ENCODE results near the gene SERPINE3.

Gene SERPINE3

DNA sequence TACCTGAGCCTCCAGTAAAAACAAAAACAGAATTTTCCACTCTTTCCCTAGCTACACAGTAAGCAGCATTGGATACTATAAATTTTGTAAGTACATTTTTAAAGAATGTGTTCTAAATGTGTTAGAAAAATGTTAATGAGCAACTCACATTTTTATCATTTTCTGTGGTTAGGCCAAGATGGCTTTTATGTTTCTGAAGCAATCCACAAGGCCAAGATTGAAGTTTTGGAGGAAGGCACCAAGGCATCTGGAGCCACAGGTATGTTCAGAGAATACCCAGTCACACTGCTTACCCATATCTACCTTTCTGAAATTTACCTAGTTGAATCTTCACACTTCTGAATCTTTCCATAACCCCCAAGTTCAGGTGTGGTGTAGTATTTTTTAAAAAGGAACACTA, 21.6 kb downstream of the SERPINE3 start:
- ATAC-seq (ENCODE audit: low read depth) (no peak), DNase-seq (ENCODE audit: low spot score in 2 of 2) (no peak)
- Mint-ChIP-seq H3K4me3 (no peak overlapping the region), H3K9me3 (no peaks in the 10 kb centered on the region), H3K4me1 (no peaks in the 10 kb centered on the region), H3K27me3 (no peaks in the 10 kb centered on the region), H3K27ac (no peak overlapping the region), H3K36me3 (peaks cover 4% of the 10 kb centered on the region)

DNA sequence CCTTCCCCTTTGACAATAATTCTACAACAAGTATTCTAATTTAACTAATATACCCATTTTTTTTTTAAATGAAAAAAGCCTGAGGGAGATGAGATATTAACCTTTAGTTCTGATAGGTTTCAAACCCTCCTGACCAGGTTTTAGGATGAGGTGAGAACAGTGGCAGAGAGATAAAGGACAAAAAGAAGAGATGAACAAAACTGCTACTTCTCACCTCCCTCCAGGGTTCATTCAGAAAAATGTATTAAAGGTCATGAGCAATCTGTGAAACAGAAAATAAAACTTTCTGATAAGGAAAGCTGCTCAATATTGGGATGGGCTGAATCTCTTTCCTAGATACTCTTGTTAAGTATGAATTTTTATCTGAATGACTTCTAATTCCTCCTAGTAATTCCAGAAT, 24.1 kb downstream of the SERPINE3 start:
- ATAC-seq (ENCODE audit: low read depth): no peak
- peaks cover 8% of the 10 kb centered on the region for H3K36me3 Mint-ChIP-seq
- no peak overlapping the region for H3K27ac Mint-ChIP-seq

DNA sequence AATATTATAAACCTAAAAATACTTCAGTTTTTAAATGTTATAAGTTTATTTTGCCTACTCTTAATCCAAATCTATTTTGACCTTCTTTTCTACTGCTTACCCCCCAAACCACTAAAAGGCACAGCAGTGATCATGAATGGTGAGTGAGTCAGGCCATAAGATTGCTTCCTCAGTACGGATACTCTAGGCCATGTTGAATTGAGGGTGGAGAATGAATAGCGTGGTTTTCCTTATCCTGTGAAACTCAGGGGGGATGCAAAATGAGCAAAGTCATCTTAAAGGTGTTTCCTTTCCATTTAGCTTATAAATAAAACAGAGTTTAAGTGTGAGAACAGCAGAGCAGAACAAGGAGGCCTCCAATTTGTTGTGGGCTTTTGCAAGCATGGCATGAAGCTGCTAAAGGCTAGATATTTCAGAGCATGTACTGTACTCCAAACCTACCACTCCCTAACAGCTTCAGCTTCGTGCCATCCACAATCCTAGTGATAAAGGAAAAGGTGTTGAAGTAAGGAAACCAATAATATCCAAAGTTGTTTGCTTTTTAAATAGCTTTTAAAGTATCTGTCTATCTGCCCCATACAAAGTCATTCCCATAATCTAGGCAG, 25.0 kb downstream of the SERPINE3 start:
- H3K4me3 Mint-ChIP-seq: no peak overlapping the region
- DNase-seq (ENCODE audit: low spot score in 2 of 2) (no peak), ATAC-seq (ENCODE audit: low read depth) (no peak)
- H3K4me1 Mint-ChIP-seq: no peaks in the 10 kb centered on the region
- no peaks in the 10 kb centered on the region for H3K27me3 Mint-ChIP-seq
- peaks cover 14% of the 10 kb centered on the region for H3K36me3 Mint-ChIP-seq
- no peaks in the 10 kb centered on the region for H3K9me3 Mint-ChIP-seq
- H3K27ac Mint-ChIP-seq: peak overlapping the region; percentile 53

More for the DNA sequence above, 24.1 kb downstream of the SERPINE3 start:
- Mint-ChIP-seq H3K27me3 (no peaks in the 10 kb centered on the region), H3K4me1 (no peaks in the 10 kb centered on the region), H3K9me3 (no peaks in the 10 kb centered on the region), H3K4me3 (no peak overlapping the region)
- DNase-seq (ENCODE audit: low spot score in 2 of 2): no peak

DNA sequence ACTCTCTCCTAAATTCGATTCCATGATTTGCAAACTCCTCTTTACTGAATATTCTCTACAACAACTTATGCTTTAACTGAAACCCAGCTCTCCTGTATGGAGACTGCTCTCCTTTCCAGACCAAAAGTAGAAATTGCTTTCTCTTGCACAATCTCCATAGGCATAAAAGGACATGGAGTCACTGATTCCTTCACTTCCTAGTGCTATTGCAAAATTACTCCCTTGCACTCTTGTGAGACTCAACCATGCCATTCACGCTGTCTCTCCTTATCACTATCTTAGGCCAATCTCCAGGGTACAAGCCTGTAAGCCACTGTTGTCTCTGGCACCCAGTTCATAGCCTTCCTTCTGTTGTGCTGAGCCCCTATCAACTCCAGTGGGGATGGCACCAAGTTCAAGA, 30.6 kb downstream of the SERPINE3 start:
- Mint-ChIP-seq H3K27me3 (no peaks in the 10 kb centered on the region), H3K36me3 (peaks cover 19% of the 10 kb centered on the region), H3K27ac (no peak overlapping the region), H3K9me3 (no peaks in the 10 kb centered on the region), H3K4me3 (no peak overlapping the region), H3K4me1 (no peaks in the 10 kb centered on the region)
- ATAC-seq (ENCODE audit: low read depth) (no peak), DNase-seq (ENCODE audit: low spot score in 2 of 2) (no peak)

DNA sequence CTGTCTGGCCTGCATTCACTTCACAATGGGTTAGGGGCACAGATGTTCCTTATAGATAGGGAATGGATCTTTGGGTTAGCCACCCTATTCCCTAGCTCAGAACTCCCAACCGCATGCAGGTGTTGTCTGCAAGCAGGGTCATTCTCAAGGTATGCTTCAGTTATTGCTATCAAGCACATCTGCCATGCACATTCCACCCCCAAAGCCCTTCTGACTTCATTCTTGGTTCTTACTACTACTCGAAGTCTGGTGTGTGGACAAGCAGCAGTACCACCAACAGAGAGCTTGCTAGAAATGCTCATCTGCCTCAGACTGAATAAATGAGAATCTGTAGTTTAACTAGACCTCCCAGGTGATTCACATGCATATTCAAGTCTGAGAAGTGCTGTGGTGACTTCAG, 31.3 kb downstream of the SERPINE3 start:
- ATAC-seq (ENCODE audit: low read depth) (no peak), DNase-seq (ENCODE audit: low spot score in 2 of 2) (no peak)
- H3K27me3 Mint-ChIP-seq: no peaks in the 10 kb centered on the region
- no peak overlapping the region for H3K27ac Mint-ChIP-seq
- H3K9me3 Mint-ChIP-seq: no peaks in the 10 kb centered on the region
- H3K4me3 Mint-ChIP-seq: no peak overlapping the region
- H3K4me1 Mint-ChIP-seq: no peaks in the 10 kb centered on the region
- H3K36me3 Mint-ChIP-seq: peaks cover 22% of the 10 kb centered on the region

DNA sequence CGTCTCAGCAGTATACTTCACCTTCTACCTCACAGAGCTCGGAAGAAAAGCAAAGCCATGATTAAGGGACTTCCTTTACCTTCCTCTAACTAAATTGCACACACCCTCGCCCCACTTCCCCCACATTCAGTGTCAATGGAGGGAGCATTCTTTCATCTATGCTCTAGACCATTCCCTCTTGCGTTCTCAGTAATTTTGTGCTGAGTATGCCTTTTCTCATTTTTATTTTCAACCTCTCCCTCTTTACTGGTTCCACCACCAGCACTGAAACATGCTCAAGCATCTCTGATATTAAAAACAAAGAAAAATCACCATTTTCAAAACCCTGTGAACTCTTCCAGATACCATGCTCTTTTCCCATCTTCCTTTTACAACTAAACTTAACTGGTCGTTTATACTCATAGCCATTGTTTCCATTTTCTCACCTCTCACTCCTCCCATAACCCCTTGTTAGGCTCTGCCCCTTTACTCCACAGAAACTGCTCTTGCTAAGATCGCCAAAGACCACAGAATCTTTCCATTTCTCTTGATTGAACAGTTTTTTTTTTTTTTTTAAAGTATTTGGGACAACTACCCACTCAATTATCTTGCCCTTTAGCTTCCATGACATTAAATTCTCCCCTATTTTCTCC, 32.4 kb downstream of the SERPINE3 start:
- Mint-ChIP-seq H3K36me3 (peaks cover 24% of the 10 kb centered on the region), H3K4me1 (no peaks in the 10 kb centered on the region), H3K9me3 (no peaks in the 10 kb centered on the region), H3K27me3 (no peaks in the 10 kb centered on the region), H3K27ac (no peak overlapping the region), H3K4me3 (no peak overlapping the region)
- ATAC-seq (ENCODE audit: low read depth) (no peak), DNase-seq (ENCODE audit: low spot score in 2 of 2) (no peak)

DNA sequence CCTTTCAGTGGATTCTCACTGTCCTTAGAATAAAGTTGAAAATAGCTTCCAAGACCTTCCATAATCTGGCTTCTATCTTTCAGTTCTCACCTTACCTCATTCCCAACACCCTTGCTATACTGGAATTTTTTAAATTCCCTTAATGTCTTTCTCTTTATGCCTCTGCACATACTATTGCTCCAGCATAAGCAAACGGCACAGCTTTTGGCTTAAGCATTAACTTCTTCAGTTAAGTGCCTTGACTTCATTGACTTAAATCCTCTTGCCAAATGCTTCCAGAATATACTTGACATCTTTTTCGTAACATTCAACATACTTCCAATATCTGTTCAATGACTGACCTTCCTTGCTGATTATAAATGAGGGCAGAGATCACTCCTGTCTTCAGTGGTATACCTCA, 34.0 kb downstream of the SERPINE3 start:
- Mint-ChIP-seq H3K4me1 (no peaks in the 10 kb centered on the region), H3K4me3 (no peak overlapping the region)

DNA sequence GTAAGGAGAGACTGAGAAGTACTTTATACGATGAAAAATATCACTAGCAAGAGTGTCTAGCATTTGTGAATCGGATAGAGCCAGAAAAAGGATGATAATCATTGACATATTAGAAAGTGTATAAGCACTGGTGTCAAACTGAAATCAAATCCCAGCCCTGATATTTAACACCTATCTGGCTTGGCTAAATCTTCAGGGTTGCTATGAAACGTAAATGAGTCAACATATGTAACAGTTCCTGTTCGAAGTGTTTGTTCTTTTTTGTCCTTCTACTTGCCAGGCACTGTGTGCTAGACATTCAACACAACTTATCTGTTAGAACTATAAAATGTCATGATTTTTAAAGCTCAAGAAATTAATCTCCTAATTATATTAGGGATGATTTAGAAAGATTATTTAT, 40.8 kb downstream of the SERPINE3 start:
- no peaks in the 10 kb centered on the region for H3K27me3 Mint-ChIP-seq
- peaks cover 26% of the 10 kb centered on the region for H3K36me3 Mint-ChIP-seq
- H3K27ac Mint-ChIP-seq: no peak overlapping the region
- ATAC-seq (ENCODE audit: low read depth): no peak
- no peak overlapping the region for H3K4me3 Mint-ChIP-seq
- no peaks in the 10 kb centered on the region for H3K9me3 Mint-ChIP-seq
- DNase-seq (ENCODE audit: low spot score in 2 of 2): no peak
- no peaks in the 10 kb centered on the region for H3K4me1 Mint-ChIP-seq

More for the DNA sequence above, 34.0 kb downstream of the SERPINE3 start:
- Mint-ChIP-seq H3K36me3 (peaks cover 30% of the 10 kb centered on the region), H3K9me3 (no peaks in the 10 kb centered on the region), H3K27me3 (no peaks in the 10 kb centered on the region), H3K27ac (no peak overlapping the region)
- ATAC-seq (ENCODE audit: low read depth): no peak
- no peak for DNase-seq (ENCODE audit: low spot score in 2 of 2)

DNA sequence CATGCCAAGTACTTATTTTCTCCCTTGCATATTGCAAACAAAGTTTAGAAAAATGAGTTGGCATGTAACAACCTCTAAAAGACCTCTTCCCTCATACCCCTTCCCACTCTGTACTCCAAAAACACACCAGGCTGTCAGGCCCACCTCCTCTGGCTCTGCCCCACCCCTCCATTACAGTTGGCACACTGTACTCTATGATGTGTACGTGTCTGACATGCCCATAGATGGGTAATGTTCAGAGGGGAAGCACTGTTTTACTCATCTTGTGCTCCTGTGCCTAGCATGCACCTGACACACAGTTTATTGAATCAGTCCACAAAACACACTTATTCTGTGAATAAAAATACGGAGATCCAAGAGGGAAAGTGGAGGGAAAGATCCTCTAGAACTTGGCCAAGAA, 45.6 kb downstream of the SERPINE3 start:
- H3K36me3 Mint-ChIP-seq: peaks cover 14% of the 10 kb centered on the region
- H3K4me1 Mint-ChIP-seq: peaks cover 4% of the 10 kb centered on the region
- no peaks in the 10 kb centered on the region for H3K27me3 Mint-ChIP-seq
- no peak overlapping the region for H3K27ac Mint-ChIP-seq
- ATAC-seq (ENCODE audit: low read depth): no peak
- DNase-seq (ENCODE audit: low spot score in 2 of 2): no peak
- no peak overlapping the region for H3K4me3 Mint-ChIP-seq
- no peaks in the 10 kb centered on the region for H3K9me3 Mint-ChIP-seq

DNA sequence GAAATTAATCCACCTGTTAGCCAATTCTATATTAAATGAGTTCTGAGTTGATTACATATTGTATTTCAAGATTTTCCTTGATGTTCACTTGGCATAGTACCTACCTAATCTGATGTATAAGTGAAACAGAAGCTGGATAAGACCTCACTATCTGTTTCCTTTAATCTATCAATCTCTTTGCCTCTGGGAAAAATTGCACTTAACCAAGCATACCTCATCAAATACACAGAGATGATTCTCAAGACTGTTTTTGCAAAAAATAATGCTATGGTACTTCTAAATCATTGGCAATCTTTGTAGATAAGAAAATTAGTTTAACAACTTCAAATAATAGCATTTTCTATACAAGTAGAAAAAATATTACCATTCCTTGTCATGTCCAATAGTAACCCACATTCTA, 55.2 kb downstream of the SERPINE3 start:
- H3K4me1 Mint-ChIP-seq: peaks cover 19% of the 10 kb centered on the region

DNA sequence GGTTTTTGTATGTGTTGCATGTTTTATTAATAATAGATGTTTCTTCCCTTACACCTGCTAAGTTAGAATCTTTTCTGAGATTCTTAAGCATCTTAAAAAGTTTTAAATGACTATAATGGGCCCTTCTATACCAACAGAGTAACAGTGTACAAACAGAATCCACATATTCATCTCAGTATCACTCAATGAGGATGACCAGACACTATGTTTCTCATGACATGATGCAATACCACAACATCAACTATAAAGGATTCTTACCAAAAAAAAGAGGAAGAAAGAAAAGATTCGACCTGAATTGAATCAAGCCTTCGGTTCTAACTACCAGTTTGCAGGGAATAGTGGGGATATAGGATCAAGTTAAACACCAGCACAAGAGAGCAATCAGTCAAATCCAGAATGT, 56.9 kb downstream of the SERPINE3 start:
- DNase-seq (ENCODE audit: low spot score in 2 of 2) (no peak), ATAC-seq (ENCODE audit: low read depth) (peak; percentile 45)
- Mint-ChIP-seq H3K27ac (peak overlapping the region; percentile 46), H3K4me3 (no peak overlapping the region), H3K36me3 (peaks cover 14% of the 10 kb centered on the region), H3K4me1 (peaks cover 21% of the 10 kb centered on the region), H3K9me3 (no peaks in the 10 kb centered on the region), H3K27me3 (no peaks in the 10 kb centered on the region)

More for the DNA sequence above, 55.2 kb downstream of the SERPINE3 start:
- DNase-seq (ENCODE audit: low spot score in 2 of 2) (no peak), ATAC-seq (ENCODE audit: low read depth) (no peak)
- H3K27ac Mint-ChIP-seq: no peak overlapping the region
- no peaks in the 10 kb centered on the region for H3K9me3 Mint-ChIP-seq
- H3K36me3 Mint-ChIP-seq: peaks cover 11% of the 10 kb centered on the region
- H3K4me3 Mint-ChIP-seq: no peak overlapping the region
- H3K27me3 Mint-ChIP-seq: no peaks in the 10 kb centered on the region

DNA sequence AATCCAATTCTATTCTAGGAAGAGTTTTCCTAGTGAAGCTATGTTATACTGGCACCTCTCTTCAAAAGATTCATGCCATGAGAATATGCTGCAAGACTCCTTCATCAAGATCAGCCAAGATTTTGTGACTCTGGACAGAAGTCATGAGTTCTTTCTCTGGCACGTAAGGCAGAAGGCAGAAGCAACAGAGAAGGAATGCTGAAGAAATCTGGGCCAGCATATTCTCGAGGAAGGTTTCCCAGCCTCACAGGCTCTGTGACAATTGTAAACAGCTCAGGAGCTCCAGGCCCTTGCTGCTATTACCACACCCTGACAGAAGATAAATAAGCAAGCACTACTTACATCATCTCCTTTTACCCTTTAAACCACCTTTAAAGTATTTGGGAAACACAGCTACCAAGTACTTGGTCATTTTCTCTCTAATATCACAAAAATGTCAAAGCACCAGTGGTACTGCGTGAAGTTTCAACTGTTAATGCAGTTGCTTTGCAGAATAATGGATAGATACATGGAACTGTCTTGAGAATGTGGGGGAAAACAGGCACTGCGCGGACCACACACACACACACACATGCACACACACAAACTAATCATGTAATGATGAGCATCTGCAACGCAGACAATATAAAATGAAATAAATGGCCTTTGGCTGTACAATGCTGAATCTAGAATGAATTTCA, 57.9 kb downstream of the SERPINE3 start:
- H3K36me3 Mint-ChIP-seq: peaks cover 13% of the 10 kb centered on the region
- no peaks in the 10 kb centered on the region for H3K27me3 Mint-ChIP-seq
- H3K9me3 Mint-ChIP-seq: no peaks in the 10 kb centered on the region
- H3K4me1 Mint-ChIP-seq: peaks cover 22% of the 10 kb centered on the region
- ATAC-seq (ENCODE audit: low read depth) (no peak), DNase-seq (ENCODE audit: low spot score in 2 of 2) (no peak)
- H3K4me3 Mint-ChIP-seq: no peak overlapping the region
- H3K27ac Mint-ChIP-seq: peak overlapping the region; percentile 14

DNA sequence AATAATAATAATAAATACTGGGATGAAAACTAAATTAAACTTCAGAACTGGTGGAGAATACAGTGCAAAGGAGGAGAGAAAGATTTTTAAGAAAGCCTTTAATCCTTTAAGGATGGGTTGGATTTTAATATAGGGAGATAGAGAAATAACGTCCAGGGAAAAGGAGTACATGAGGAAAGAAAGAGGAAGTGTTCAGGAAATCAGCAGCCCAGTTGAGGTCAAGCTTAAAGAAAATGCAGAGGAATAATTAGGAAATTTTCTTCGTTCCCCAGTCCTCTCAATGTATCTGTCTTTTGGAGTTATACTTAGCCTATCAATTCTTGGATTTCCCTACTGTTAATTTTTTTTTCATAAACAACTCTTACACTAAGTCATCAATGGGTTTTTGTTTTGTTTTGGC, 65.7 kb downstream of the SERPINE3 start:
- DNase-seq (ENCODE audit: low spot score in 2 of 2) (no peak), ATAC-seq (ENCODE audit: low read depth) (no peak)
- Mint-ChIP-seq H3K27ac (no peak overlapping the region), H3K4me1 (peaks cover 25% of the 10 kb centered on the region), H3K4me3 (no peak overlapping the region), H3K9me3 (no peaks in the 10 kb centered on the region), H3K36me3 (peaks cover 26% of the 10 kb centered on the region), H3K27me3 (no peaks in the 10 kb centered on the region)

DNA sequence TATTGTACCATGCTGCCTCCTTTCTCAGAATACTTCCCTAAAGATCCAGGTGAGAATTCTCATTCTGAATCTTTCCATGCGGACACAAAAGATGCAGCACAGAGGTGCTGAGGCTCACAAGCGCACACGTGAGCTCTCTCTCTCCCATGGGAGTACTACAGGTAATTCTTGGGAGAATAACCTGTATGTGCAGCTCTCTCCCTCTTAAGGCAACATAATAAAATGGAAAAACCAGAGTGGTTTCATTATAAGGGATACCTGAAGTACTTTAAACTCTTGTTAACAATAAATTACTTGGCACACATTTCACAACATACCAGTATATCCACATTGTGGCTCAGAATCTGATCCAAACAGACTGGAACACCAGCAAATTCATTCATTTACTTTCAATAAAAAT, 72.9 kb downstream of the SERPINE3 start:
- H3K27me3 Mint-ChIP-seq: no peaks in the 10 kb centered on the region
- H3K27ac Mint-ChIP-seq: no peak overlapping the region
- H3K9me3 Mint-ChIP-seq: peaks cover 4% of the 10 kb centered on the region
- no peak overlapping the region for H3K4me3 Mint-ChIP-seq
- peaks cover 24% of the 10 kb centered on the region for H3K4me1 Mint-ChIP-seq
- ATAC-seq (ENCODE audit: low read depth) (no peak), DNase-seq (ENCODE audit: low spot score in 2 of 2) (no peak)
- H3K36me3 Mint-ChIP-seq: peaks cover 24% of the 10 kb centered on the region

All from memory B cell (primary cell).